Effector memory CD8-positive, alpha-beta T cell (primary cell): ENCODE data around the gene DDI2.

Source experiments
- ATAC-seq: fragments of 150-1000 bp; cut with Tn5 transposase; replicated peaks from 2 replicates; pipeline ENCODE4 v1.10.0; 2021; ENCODE audit warnings: mild to moderate bottlenecking, moderate library complexity
- DNase-seq, 3 experiments: peaks; one replicate each; pipeline ENCODE4 v3.0.0; 2021
- H3K27ac Mint-ChIP-seq, 2 donors: one replicate each; pipeline ENCODE4 v1.8.0; 2022; ENCODE audit warnings: mild to moderate bottlenecking in 2 of 2, mixed read lengths in 2 of 2, moderate library complexity in 2 of 2
- H3K27me3 Mint-ChIP-seq, 2 donors: one replicate each; pipeline ENCODE4 v1.8.0; 2022; ENCODE audit warnings: mixed read lengths in 2 of 2
- H3K36me3 Mint-ChIP-seq: one replicate; pipeline ENCODE4 v1.8.0; 2022; ENCODE audit warnings: mild to moderate bottlenecking, moderate library complexity, mixed read lengths; ENCODE audit not compliant: insufficient read depth
- H3K4me1 Mint-ChIP-seq, 2 donors: one replicate each; pipeline ENCODE4 v1.8.0; 2022; ENCODE audit warnings: low read depth in 2 of 2, mixed read lengths in 2 of 2
- H3K4me3 Mint-ChIP-seq, 2 donors: one replicate each; pipeline ENCODE4 v1.8.0; 2022; ENCODE audit warnings: mild to moderate bottlenecking in 2 of 2, mixed read lengths in 2 of 2, moderate library complexity in 2 of 2
- H3K9me3 Mint-ChIP-seq, 2 donors: one replicate each; pipeline ENCODE4 v1.8.0; 2022; ENCODE audit warnings: mixed read lengths in 2 of 2

DDI2 gene

DNA sequence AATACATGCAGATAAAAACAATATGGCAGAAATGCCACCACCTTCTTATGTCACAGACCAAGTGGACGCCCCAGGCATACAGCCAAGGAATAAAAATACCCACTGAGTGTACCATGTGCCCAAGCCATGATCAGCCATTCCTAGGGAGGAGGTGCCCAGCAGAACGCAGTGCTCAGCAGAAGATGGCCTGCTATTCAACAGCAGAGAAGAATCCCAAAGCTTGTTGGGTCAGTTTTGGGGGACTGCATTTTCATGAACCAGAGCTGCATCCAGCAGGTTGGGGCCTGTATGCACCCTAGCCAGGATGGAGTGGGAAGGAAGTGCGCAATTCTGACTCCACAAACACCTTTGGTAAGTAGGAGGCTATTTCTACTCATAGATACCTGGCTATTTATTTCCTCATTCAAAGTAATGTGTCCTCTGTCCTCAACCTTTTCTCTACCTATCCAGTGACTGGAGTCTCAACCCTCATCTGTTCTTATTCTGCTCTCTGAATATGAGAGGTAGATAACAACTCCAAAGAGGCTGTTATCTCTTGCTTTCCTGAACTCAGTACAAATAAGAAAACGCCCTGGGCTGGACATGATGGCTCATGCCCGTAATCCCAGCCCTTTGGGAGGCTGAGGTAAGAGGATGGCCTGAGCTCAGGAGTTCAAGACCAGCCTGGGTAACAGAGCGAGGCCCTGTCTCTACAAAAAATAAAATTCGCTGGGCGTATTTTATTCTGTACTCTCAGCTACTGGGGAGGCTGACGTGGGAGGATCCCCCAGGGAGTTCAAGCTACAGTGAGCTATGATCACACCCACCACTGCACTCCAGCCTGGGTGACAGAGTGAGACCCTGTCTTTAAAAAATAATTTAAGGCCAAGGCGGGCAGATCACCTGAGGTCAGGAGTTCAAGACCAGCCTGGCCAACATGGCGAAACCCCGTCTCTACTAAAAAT lies 64.4 kb downstream of the DDI2 start:
- DNase-seq (no peak), ATAC-seq (no peak)
- Mint-ChIP-seq H3K4me3 (peak overlapping the region; percentile 69 to 76), H3K9me3 (no peaks in the 10 kb centered on the region), H3K4me1 (peaks cover 10 to 11% of the 10 kb centered on the region in 2 donors), H3K27ac (peak overlapping the region; percentile 56 to 93), H3K36me3 (peaks cover 18% of the 10 kb centered on the region), H3K27me3 (no peaks in the 10 kb centered on the region)

- Mint-ChIP-seq H3K4me3 (peak overlapping the region; percentile 69 to 76), H3K36me3 (peaks cover 23% of the 10 kb centered on the region), H3K9me3 (no peaks in the 10 kb centered on the region), H3K27me3 (no peaks in the 10 kb centered on the region), H3K4me1 (peaks cover 11 to 17% of the 10 kb centered on the region in 2 donors), H3K27ac (peak overlapping the region; percentile 86 to 93)
- DNase-seq (no peak), ATAC-seq (no peak)
Observed at GRCh38 chr1:15682936-15683341, 65.7 kb downstream of the DDI2 start.

GRCh38 chr1:15683345-15684039 lies 66.2 kb downstream of the DDI2 start:
- Mint-ChIP-seq H3K4me1 (peaks cover 13 to 19% of the 10 kb centered on the region in 2 donors), H3K27ac (peak overlapping the region; percentile 86 to 93), H3K4me3 (peak overlapping the region; percentile 69 to 76), H3K27me3 (no peaks in the 10 kb centered on the region), H3K36me3 (peaks cover 26% of the 10 kb centered on the region), H3K9me3 (no peaks in the 10 kb centered on the region)
- DNase-seq (no peak), ATAC-seq (no peak)

DNA sequence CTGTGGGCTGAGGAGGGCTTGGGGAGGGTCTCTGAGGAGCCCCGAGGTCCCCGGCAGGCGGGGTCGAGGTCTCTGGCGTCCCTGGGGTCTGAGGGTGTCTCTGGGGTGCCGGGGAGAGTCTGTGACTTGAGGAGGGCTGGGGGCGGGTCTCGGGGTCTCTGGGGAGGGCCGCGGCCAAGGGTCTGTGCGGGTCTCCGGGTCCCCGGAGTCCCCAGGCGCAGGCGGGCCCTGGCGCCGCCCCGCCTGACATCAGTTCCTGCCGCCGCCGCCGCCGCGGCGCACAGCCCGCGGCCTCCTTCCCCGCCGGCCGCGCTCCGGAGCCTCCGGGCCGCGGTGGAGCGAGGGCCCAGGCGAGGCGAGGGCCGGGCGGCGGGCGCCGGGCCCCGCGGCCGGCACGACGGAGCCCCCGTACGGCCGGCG lies 66.8 kb downstream of the DDI2 start, which contains the start of gene PLEKHM2:
TSS of gene PLEKHM2 (plus strand) at position 279 of the 420 bp plus-strand sequence. CDS start 239 bp downstream, outside the sequence.
- no peaks in the 10 kb centered on the region for H3K27me3 Mint-ChIP-seq
- peaks cover 13 to 19% of the 10 kb centered on the region in 2 donors for H3K4me1 Mint-ChIP-seq
- DNase-seq: peak; percentile 26 to 44 (median 35)
- peak; percentile 78 for ATAC-seq
- H3K36me3 Mint-ChIP-seq: peaks cover 27% of the 10 kb centered on the region
- peak within 1 kb of the TSS; percentile 76 to 86 for H3K4me3 Mint-ChIP-seq
- H3K27ac Mint-ChIP-seq: peak within 1 kb of the TSS; percentile 86 to 93
- H3K9me3 Mint-ChIP-seq: no peaks in the 10 kb centered on the region

GRCh38 chr1:15684468-15685291 lies 67.4 kb downstream of the DDI2 start:
- H3K27me3 Mint-ChIP-seq: no peaks in the 10 kb centered on the region
- DNase-seq (peak; percentile 18 to 36 (median 35)), ATAC-seq (peak; percentile 67)
- H3K36me3 Mint-ChIP-seq: peaks cover 27% of the 10 kb centered on the region
- H3K4me1 Mint-ChIP-seq: peaks cover 13 to 19% of the 10 kb centered on the region in 2 donors
- H3K4me3 Mint-ChIP-seq: peak overlapping the region; percentile 76 to 86
- H3K9me3 Mint-ChIP-seq: no peaks in the 10 kb centered on the region
- peak overlapping the region; percentile 86 to 93 for H3K27ac Mint-ChIP-seq

- ATAC-seq: no peak
- no peak for DNase-seq
- Mint-ChIP-seq H3K36me3 (peaks cover 32% of the 10 kb centered on the region), H3K4me3 (peak overlapping the region; percentile 76 to 86), H3K27me3 (no peaks in the 10 kb centered on the region), H3K27ac (peak overlapping the region; percentile 86 to 93), H3K4me1 (peaks cover 17 to 19% of the 10 kb centered on the region in 2 donors), H3K9me3 (no peaks in the 10 kb centered on the region)
Observed at GRCh38 chr1:15685820-15686219, 68.6 kb downstream of the DDI2 start.

DNA sequence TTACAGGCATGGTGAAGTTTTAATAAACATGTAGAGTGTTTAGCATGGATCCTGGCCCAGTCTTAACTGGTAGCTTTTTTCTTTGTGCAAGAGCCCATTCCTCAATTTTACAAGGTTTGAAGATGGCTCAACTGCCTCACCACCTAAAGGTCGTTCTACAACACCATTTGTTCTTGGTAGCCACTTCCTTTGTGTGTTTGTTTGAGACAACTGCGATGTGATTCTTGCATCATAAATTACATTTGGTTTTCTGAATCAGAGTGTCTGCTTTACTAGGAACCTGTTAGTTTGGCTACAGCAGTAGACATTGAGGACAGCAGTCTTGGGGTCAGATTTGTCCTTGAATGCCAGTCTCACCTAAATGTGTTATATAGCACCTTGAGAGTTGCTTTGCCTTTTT lies 70.2 kb downstream of the DDI2 start:
- peak overlapping the region in 1 of 2 donors; percentile 18 for H3K4me3 Mint-ChIP-seq
- peaks cover 32% of the 10 kb centered on the region for H3K36me3 Mint-ChIP-seq
- no peak for ATAC-seq
- H3K27ac Mint-ChIP-seq: no peak overlapping the region
- no peaks in the 10 kb centered on the region for H3K9me3 Mint-ChIP-seq
- DNase-seq: no peak
- H3K27me3 Mint-ChIP-seq: no peaks in the 10 kb centered on the region
- H3K4me1 Mint-ChIP-seq: peaks cover 17 to 29% of the 10 kb centered on the region in 2 donors

DNA sequence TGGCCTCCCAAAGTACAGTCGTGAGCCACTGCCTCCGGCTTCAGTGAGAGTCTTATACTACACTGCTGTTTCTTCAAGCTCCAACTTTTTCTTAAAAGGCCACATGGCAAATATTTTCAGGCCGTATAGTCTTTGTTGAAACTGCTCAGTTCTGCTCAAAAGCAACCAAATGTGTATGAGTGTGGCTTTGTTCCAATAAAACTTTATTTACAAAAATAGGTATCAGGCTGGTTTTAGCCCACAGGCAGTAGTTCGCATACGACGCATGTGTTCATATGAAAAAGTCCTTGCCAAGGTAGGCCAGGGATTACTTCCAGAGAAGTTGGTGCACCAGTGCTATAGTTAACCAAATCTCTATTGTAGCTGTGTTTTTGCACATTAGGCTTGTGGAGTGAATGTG lies 73.1 kb downstream of the DDI2 start:
- peaks cover 14% of the 10 kb centered on the region for H3K36me3 Mint-ChIP-seq
- no peak overlapping the region for H3K27ac Mint-ChIP-seq

GRCh38 chr1:15691434-15692032 lies 74.3 kb downstream of the DDI2 start:
- Mint-ChIP-seq H3K9me3 (no peaks in the 10 kb centered on the region), H3K27ac (no peak overlapping the region), H3K4me3 (no peak overlapping the region), H3K4me1 (peaks cover 8 to 26% of the 10 kb centered on the region in 2 donors), H3K36me3 (peaks cover 20% of the 10 kb centered on the region), H3K27me3 (no peaks in the 10 kb centered on the region)
- DNase-seq (no peak), ATAC-seq (no peak)

More for the DNA sequence above, 73.1 kb downstream of the DDI2 start:
- Mint-ChIP-seq H3K4me1 (peaks cover 11 to 33% of the 10 kb centered on the region in 2 donors), H3K9me3 (no peaks in the 10 kb centered on the region), H3K27me3 (no peaks in the 10 kb centered on the region), H3K4me3 (no peak overlapping the region)
- DNase-seq: no peak
- no peak for ATAC-seq

GRCh38 chr1:15692121-15692682 lies 74.9 kb downstream of the DDI2 start:
- DNase-seq: no peak
- peaks cover 15 to 29% of the 10 kb centered on the region in 2 donors for H3K4me1 Mint-ChIP-seq
- H3K27me3 Mint-ChIP-seq: no peaks in the 10 kb centered on the region
- ATAC-seq: no peak
- H3K9me3 Mint-ChIP-seq: no peaks in the 10 kb centered on the region
- no peak overlapping the region for H3K4me3 Mint-ChIP-seq
- peaks cover 18% of the 10 kb centered on the region for H3K36me3 Mint-ChIP-seq
- H3K27ac Mint-ChIP-seq: peak overlapping the region in 1 of 2 donors; percentile 84

DNA sequence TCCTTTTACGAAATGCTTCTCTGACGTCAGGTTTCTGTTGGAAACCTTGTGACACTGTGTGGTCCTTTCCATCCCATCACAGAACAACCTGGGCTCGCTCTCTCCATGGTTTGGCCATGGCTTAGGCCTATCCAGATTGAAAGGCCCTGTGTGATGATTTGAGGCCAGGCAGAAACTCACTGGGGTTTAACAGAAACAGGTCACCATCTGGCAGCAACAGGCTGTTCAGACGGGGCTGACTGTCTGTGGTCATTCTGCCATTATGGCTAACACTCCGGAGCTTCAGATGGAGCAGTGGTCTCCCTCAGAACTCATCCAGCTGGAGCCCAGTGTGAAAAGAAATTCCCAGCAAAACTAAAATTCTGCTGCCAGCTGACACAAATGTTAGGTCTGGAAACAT lies 76.1 kb downstream of the DDI2 start:
- H3K4me1 Mint-ChIP-seq: peaks cover 17 to 27% of the 10 kb centered on the region in 2 donors
- H3K9me3 Mint-ChIP-seq: no peaks in the 10 kb centered on the region
- peak overlapping the region in 1 of 2 donors; percentile 29 for H3K27ac Mint-ChIP-seq
- DNase-seq: no peak
- no peaks in the 10 kb centered on the region for H3K27me3 Mint-ChIP-seq
- no peak for ATAC-seq
- no peak overlapping the region for H3K4me3 Mint-ChIP-seq
- peaks cover 20% of the 10 kb centered on the region for H3K36me3 Mint-ChIP-seq

DNA sequence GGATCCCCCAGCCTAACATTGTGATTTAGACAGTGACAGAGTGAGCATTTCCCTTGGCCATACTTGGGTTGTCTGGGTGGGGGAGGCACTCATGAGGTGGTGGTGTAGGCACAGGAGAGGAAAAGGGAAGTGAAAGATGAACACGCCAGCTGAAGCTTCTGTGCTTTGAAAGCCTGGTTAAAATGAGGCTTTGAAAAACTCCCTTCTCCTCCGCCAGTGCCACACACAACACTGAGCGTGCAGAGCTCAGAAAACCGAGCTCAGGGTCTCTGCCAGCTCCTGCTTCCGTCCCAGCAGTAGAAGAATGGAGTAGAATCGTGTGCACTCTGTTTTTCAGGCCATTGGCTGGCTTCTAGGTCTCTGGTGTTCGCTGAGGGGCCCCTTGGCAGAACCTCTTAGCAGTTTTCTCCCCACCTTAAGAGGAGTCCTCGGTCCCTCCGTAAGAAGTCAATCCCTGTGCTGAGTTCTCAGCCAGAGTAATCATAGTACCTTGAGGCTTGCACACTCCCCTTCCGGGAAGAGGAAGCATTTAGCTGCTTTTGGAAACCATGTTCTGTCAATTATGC lies 79.8 kb downstream of the DDI2 start:
- peaks cover 19% of the 10 kb centered on the region for H3K36me3 Mint-ChIP-seq
- peak overlapping the region; percentile 72 to 73 for H3K4me3 Mint-ChIP-seq
- peak overlapping the region; percentile 69 to 90 for H3K27ac Mint-ChIP-seq
- no peaks in the 10 kb centered on the region for H3K9me3 Mint-ChIP-seq
- H3K27me3 Mint-ChIP-seq: no peaks in the 10 kb centered on the region
- DNase-seq (peak in 1 of 3 experiments; percentile 1), ATAC-seq (peak; percentile 84)
- H3K4me1 Mint-ChIP-seq: peaks cover 17 to 21% of the 10 kb centered on the region in 2 donors
